HG02938 (cell line): ENCODE measurements around the gene TBC1D22A.
"Not testable (repeated sequence)": the region's sequence is repeated elsewhere in the genome, so short reads cannot be mapped to it uniquely, and the experiment has no call there.

ENCODE experiments used
- ATAC-seq: cut with Tn5 transposase; IDR thresholded peaks from one replicate; pipeline ENCODE4 v1.9.1; 2021; ENCODE audit warnings: mild to moderate bottlenecking, moderate library complexity; ENCODE audit not compliant: unreplicated experiment

The TBC1D22A gene

DNA sequence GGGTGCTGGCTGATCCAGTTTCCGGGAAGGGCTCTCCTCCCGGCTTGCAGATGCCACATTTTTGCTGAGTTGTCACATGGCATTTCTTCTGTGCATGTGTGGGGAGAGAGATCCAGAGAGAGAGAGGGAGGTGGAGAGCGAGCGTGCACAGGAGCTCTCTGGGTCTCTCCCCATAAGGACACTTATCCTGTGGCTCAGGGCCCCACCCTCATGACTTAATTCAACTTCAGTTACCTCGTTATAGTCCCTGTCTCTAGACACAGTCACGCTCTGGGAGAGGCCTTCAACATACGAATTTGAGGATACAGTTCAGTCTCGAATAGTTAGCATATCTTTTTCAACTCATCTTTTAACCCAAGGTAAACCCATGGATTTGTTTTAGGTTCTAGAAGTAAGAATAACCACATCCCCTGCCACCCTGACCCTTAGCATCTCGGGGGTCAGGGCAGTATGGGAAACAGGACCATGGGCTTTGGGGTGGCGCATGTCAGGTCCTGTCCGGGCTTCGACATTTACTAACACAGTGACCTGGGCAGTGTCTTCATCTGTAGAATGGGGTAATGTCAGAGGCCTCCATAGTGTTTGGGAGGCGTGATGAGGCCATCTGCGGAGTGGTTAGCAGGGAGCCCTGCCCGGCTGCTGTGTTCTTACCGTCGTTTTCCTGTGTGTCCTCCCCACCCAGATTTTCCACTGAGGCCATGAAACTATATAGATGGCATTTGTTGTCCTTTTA lies 46.9 kb downstream of the TBC1D22A start:
- ATAC-seq = no peak

DNA sequence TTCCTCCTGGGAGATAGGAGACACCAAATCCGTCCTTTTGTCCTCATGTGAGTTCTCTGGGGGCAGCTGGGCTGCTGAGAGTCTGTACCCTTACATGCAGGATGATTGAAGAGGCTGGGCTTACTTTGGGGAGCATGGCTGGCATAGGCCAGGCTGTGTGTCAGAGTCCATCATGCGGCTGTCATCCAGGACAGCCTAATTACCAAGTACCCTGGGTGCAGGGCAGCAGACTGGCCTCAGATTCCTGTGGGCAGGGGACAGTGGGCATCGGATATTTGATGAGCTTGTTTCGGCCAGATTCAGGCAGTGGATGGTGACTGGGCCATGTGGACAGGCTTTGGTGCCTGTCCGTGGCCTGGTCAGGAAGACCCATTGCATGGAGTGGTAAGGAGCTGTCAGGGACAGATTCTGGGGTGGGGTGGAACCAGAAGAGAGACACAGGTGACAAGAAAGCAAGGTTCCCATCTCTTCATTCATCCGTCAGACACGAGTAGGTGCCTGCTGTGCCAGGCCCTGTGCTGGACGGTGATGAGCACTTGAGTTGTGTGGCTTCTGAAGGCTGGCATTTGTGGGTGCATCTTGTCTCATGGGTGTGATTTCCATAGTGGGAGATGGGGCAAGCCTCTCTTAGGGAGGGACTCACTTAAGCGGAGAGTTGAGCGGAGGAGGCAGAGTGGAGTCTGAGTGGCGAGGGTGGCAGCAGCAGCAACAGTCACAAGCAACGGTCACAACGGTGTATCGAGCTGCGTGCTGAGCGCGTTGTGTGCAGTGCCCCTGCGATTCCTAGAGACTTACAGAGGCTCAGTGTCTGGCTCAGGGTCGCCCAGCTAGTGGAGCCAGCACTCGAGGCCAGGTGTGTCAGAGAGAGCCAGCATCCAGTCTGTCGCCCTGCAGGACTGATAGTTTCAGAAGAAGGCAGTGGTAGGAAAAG lies 48.7 kb downstream of the TBC1D22A start:
- ATAC-seq = no peak

DNA sequence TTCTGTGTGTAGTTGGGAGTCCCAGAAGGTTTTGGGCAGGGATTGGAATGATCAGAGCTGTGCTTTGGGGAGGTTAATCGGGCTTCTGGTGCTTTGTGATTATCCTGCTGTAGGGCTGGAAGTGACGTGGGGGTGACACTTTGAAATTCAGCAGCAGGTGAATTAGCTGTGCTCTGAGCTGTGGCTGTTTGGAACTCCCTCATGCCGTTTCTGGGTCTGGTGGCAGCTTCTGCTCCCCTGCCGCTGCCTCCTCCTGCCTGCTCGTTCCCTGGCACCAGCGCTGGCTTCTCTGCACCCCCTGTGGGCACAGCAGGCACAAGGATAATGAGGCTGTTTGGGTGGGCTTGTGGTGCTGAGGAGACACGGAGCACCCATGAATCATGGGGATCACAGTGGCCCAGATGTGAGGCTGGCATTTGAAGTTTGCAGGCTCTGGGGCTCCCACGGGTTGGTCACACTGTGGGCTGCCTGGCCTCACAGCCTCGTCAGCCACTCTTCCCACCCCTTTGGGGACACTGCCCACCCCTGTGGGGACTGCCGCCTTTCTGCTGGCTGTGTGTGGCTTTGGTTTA lies 49.7 kb downstream of the TBC1D22A start:
- ATAC-seq = no peak

DNA sequence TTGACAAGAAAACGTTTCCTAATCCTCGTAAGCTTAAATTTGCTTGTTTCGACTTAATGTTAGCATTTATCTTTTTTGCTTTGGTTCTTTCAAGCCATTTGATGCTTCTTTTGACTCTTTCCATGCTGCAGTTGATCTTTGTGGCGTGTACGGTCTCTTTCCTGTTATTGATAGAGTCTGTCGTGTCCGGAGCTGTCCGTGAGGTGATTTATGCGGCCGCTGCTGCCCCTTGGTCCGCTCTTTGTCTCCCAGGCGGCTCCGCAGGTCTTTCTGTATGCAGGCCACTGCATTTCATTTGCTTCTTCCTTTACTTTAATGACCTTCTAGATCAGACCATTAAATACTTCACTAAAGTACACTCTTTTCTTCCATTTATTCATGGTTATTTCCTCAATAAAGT lies 50.3 kb downstream of the TBC1D22A start:
- no peak for ATAC-seq

DNA sequence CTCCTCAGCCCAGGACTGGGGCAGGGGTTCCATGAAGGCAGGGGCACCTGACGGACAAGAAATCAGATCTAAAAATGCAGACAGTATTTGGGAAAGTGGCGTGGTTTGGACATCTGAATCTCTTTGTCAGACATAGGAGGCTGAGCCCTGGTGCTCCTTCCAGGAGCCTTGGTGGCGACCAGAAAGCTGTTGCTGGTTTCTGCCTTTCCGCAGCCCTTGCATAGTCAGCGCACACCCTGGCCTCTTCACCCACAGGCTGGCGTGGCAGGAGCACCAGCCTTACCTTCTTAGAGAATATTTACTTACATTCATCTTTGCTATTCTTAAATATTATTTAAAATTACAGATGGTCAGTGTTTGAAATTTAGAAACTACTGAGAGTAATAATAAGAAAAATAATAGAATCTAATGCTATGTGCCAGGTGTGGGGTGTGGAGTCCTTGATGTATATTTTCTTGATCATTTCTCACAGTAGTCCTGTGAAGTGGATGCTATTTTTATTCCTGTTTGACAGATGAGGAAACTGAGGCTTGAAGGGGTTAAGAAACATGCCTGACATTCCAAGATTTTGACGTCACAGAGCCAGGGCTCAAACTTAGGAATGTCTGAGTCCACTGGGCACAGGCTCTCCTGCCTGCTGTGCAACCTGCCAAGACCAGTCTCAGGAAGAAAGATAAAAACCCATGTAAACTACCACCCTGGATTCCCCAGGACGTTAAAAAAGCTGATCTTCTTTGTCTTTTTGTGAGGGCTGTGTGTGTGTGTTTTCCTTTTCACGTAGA lies 51.6 kb downstream of the TBC1D22A start:
- ATAC-seq = no peak

DNA sequence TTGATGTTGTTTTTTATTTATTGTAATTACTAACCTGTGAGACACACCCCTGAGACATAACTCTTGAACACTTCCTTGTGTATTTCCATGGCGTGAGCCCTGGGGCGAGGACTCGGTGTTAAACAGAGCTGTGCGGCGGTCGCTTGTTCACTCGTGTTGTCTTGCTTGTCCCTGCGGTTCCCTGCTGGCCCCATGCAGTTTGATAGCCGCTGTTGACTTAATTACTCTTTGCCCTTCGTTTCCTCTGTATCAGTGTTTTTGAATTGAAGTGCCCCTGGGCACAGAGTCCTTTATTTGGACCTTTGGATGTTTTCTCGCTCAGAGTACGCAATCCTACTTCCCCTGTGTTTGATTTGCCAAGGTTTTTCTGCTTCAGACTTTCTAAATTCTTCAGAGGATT lies 52.7 kb downstream of the TBC1D22A start:
- ATAC-seq = no peak

DNA sequence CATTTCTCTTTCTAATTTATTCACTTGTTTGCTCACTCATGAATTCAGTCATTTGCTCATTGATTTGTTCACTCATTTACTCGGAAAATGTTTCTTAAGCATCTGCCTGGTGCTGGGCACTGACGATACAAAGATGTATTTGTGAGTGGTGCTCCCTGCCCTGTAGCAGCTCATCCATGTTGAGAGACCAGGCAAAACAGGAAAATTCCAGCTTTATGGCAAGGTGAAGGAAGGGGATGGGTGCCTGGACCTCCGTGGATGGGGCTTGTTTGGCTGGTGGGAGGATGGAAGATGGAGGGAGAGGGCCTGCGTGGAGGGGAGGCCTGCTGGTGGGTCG lies 53.1 kb downstream of the TBC1D22A start:
- no peak for ATAC-seq

DNA sequence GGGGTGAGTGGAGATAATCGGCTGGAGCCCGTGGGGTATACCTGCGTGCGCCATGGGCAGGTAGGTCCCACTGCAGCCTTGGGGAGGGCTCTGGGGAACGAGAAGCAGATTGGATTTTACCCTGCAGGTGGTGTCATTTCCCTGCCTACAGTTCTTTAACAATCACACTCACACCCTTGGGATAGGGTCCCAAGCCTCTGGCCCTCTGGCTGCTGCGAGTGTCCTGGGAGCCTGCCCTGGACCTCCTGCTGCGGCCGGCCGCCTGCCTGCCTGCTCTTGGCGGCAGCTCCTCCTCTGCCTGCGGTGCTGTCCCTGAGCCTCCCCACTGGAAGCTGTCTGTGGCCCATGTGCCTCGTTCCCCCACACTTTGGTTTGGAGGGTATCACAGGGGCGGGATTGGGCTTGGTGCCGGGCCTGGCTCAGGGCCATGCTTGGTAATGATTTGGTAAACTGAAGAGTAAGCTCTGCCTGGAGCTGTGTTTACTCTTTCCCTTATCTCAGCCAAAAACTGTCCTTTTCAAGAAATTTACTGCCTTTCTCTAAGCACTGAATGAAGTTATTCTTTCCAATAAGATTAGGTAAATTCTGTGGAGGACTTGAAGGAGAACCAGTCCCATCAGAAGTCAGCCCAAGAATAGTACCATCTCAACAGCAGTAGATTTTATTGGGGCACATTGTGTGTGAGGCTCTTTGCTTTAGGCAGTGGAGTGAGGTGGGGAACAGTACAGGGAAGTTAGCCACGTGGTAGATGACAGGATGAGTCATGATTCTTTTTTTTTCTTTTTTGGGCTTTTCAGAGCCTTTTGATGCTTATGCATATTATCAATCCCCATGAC lies 53.7 kb downstream of the TBC1D22A start:
- ATAC-seq = no peak

DNA sequence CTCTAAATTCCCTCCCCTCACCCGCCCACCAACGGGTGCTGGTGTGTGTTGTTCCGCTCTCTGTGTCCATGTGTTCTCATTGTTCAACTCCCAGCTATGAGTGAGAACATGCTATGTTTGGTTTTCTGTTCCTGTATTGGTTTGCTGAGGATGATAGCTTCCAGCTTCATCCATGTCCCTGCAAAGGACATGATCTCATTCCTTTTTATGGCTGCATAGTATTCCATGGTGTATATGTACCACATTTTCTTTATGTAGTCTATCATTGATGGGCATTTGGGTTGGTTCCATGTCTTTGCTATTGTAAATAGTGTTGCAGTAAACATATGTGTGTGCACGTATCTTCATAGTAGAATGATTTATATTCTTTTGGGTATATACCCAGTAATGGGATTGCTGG lies 54.9 kb downstream of the TBC1D22A start:
- not testable (repeated sequence) for ATAC-seq

DNA sequence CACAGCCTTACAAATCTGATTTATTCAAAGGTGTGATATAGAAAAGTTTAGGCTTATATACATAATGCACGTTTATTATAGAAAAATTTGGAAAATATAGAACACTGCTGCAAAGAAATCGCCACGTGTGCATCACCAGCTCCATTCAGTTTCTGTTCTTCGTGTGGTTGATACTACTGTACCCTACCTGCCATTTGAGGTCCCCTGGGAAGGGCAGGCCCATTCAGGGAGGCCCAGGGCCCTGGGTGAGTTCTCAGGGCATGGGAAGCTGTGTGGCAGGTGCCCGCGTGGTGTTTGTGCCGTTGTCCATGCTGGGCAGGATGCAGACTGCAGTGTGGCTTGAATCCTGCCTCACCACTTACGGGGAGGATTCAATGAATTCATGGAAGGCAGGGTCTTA lies 60.8 kb downstream of the TBC1D22A start:
- no peak for ATAC-seq

DNA sequence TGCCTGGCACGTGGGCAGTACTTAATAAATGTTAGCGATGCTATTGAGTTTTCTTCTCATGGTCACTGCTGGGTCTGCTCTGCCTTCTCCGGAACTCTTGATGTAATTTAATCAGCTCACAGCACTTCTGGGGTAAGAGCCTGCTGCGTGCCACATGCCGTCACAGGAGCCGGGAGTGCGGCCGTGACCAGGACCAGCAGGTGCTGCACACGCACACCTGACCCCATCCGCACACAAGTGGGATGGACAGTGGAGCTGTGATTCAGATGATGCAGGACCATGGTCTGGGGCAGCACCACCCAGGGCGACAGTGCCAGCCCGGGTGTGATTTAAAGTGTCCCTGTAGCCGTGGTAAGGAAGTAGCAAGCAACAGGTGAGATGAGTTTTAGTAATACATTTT lies 61.2 kb downstream of the TBC1D22A start:
- ATAC-seq = no peak

DNA sequence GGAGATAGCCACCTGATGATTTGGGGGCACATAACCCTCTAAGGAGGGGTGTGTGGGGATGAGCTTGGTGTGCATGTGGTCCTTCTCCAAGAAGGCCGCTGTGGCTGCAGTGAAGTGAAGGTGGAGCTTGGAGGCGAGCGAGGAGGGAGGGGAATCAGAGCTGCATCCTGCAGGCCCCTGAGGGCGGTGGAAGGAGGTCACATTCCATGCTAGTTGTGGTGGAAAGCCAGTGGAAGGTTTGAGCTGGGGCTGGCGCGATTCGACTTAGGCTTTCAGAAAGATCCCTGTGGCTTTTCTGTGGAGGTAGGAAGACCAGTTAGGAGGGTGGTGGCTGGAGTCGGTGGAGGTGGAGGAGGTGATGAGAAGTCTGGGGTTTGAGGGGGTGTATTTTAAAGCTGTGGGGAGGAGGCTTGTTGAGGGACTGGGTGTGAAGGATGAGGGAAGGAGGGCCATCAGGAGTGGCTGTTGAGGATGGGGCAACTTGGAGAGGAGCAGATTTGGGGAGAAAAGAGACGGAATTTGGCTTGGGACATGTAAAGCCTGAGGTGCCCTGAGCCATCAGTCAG lies 62.0 kb downstream of the TBC1D22A start:
- ATAC-seq = no peak

DNA sequence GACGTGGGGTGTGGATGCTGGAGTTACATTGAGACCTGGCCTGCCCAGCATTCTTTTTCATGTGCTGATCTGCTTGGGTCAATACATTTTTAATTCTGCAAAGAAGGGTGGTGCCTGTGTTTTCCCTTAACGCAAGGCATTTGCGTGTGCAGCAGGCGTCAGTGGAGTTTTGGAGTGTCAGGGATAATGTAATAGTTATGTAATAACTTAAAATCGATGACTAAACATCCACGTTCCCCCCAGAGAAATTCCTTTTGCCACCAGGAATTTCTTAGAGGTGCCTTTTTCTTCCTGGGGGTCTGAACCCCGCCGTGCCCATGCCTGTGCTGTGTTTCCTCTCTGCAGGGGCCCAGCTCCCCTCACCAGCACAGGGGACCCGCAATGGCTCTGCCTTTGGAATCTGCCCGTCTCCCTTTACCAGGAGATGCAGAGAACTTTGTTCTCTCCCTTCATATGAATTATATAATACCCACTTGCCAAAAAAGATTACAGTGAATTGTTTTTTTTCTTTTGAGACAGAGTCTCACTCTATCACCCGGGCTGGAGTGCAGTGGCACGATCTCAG lies 62.6 kb downstream of the TBC1D22A start:
- ATAC-seq = no peak

DNA sequence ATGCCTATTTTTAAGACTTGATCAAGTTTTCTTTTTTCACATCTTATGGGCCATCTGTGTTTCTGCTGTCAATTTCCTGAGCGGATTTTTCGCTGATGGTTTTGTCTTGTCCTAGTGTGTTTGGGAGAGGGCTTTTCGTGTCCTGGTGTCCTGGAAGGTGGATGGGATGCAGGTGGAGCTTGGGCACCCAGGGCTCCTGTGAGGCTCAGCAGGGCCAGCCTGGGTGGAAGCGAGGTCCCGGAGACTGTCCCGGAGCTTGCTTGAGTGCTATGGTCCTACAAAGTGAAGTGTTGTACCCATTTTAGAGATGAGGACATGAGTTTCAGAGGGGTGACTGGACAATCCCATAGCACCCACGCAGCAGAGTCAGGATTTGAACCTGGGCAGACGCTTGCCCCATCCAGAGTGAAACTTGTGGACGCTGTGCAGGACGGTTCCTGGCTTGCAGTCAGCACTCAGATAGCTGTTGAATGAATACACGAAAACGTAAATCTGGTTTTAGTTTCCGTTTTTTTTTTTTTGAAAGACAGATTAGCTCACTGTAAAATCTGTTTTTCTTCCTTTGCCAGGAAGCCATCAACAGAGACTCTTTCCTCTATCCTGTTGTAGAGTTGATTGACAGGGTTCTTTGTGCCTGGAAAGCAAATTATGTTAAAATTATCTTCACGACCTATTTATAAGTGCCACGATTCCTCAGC lies 64.1 kb downstream of the TBC1D22A start:
- no peak for ATAC-seq

DNA sequence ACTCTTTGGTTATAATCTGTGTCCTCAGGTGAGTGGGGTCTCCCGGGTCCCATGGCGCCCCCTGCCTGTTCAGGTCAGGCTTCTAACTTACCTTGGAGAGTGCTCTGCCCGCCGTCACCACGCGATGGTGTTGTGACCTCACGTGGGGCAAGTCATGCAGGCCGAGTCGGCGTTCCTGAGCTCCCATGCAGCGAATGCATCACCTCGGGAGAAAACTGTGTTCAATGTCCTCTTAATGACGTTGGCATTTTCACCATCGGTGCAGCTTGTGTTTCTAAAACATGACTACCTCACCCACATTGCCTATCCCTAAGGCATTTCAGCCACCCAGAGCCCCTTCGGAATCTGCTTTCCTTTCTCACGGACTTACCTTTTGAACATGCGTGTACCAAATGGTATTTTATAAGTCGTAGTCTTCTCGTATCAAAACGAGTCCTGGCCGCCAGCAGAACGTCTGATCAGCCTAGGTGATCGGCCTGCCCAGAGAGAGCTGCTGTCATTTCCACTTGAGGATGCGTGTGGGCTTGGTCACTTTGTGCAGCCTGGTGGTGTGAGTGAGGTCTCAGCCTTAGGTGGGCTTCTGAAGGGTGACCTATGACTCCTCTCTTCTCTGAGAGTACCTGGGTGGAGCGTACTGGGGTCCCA lies 64.8 kb downstream of the TBC1D22A start:
- ATAC-seq = no peak

DNA sequence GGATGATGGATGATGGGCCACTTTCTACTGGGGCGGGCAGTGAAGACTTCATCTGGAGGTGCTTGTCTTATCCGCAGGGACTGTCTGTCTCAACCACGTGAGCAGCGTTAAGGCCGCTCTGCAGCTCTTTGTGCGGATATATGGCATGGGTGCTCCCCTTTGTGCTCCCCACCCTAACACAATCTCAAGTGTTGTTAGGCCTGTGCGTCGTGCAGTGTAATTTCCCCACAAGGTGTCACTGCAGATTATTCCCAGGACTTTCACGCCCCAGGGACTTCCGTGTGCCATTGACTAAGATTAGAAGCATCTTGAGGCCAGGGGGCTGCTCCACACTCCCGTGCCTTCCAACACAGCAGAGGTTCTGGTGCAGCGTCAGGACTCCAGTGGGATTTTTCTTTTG lies 65.3 kb downstream of the TBC1D22A start:
- no peak for ATAC-seq

DNA sequence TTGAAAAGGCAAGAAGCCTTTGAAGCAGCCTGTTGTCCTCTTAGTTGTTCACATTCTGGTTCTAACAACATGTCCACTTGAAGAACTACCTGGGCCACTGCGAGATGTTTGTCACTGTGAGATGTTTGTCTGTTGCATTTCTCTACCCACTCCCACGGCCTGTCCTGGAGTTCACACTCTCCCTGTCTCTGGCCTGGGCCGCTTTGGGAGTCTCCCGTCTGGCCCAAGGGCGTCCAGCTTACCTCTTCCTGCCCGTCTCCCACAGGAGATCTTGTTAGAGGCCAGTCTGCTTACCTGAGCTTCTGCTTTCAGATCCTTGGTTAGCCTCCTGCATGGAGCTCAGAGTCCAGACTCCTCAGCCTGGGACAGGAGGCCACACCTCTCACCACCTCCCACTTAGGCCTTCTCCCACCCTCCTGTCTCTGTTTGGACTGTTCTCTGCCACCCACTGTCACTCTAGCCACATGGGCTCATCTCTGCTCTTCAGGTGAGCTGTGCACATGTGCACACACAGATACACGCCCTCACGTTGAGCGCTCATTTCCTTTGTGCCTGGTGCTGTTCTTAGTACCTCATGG lies 66.0 kb downstream of the TBC1D22A start:
- ATAC-seq = no peak
